Mesothelial cell of epicardium (in vitro differentiated cells): ENCODE results near the gene FOXB2. TPM values are rescaled to one million over a fixed set of nuclear protein-coding genes. Genes with fewer than 3 reads are reported as not detected.
A peak's percentile ranks its signal among the peaks of the same experiment; 100 is the strongest.

Experiments
- DNase-seq, 2 experiments: peaks; one replicate each; pipeline ENCODE4 v3.0.0; 2021; ENCODE audit warnings: low spot score in 2 of 2; ENCODE audit not compliant: unreplicated experiment in 2 of 2
- H3K27ac Mint-ChIP-seq: 2 replicates; pipeline ENCODE4 v1.8.0; 2021; ENCODE audit warnings: mixed read lengths
- H3K27me3 Mint-ChIP-seq: 2 replicates; pipeline ENCODE4 v1.8.0; 2021; ENCODE audit warnings: low read depth, mixed read lengths
- H3K36me3 Mint-ChIP-seq: 2 replicates; pipeline ENCODE4 v1.8.0; 2021; ENCODE audit warnings: mixed read lengths
- H3K4me1 Mint-ChIP-seq: 2 replicates; pipeline ENCODE4 v1.8.0; 2021; ENCODE audit warnings: mixed read lengths
- H3K4me3 Mint-ChIP-seq: 2 replicates; pipeline ENCODE4 v1.8.0; 2021; ENCODE audit warnings: mild to moderate bottlenecking, moderate library complexity, mixed read lengths
- H3K9me3 Mint-ChIP-seq: 2 replicates; pipeline ENCODE4 v1.8.0; 2021; ENCODE audit warnings: mixed read lengths
- total RNA-seq: library from RNA; stranded (reverse); gene quantifications from 3 replicates; pipeline ENCODE4 v1.2.1, GENCODE V29; 2021
- TF ChIP-seq, protein P1 (sequence below): fragments of 200-600 bp; sonication (generic); IDR thresholded peaks from one replicate; pipeline ENCODE4 v1.5.0; 2021; ENCODE audit warnings: antibody characterized with exemption; ENCODE audit not compliant: unreplicated experiment

Gene FOXB2
- total RNA-seq, 1 donor from 2014 or later, result not detected

DNA sequence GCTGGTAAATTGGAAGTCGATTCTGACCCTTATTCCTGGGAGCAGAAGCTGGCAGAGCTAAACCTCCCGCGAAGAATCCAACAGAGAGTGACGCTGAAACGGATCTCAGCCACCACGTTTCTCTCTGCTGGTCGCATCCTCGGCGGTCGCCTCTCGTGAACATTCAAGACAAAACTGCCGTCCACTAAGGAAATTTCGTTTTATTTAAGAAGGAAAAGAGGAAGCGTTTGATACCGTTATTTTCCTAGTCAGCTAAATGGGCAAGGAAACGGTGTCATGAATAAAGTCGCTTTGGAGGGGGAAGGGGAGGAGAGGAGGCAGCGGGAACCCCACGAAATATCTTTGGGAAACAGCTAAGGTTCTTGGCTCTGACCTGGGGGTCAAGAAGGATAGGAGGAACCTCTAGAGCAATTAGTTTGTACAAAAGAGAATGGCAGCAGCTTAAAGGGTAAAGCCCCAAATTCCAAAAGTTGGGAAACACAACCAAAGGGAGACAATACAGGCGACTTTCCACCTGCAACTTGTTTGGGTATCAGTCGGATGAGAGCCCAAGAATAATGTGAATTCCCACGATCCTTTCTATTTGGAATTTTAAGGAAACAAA lies 1.9 kb downstream of the FOXB2 start:
- Mint-ChIP-seq H3K27me3 (peaks cover 100% of the 10 kb centered on the region), H3K4me1 (peaks cover 23% of the 10 kb centered on the region), H3K9me3 (no peaks in the 10 kb centered on the region), H3K27ac (no peak overlapping the region), H3K36me3 (no peaks in the 10 kb centered on the region), H3K4me3 (no peak overlapping the region)
- TF ChIP-seq, protein P1, sequence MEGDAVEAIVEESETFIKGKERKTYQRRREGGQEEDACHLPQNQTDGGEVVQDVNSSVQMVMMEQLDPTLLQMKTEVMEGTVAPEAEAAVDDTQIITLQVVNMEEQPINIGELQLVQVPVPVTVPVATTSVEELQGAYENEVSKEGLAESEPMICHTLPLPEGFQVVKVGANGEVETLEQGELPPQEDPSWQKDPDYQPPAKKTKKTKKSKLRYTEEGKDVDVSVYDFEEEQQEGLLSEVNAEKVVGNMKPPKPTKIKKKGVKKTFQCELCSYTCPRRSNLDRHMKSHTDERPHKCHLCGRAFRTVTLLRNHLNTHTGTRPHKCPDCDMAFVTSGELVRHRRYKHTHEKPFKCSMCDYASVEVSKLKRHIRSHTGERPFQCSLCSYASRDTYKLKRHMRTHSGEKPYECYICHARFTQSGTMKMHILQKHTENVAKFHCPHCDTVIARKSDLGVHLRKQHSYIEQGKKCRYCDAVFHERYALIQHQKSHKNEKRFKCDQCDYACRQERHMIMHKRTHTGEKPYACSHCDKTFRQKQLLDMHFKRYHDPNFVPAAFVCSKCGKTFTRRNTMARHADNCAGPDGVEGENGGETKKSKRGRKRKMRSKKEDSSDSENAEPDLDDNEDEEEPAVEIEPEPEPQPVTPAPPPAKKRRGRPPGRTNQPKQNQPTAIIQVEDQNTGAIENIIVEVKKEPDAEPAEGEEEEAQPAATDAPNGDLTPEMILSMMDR, result no peak
- DNase-seq, result no peak

DNA sequence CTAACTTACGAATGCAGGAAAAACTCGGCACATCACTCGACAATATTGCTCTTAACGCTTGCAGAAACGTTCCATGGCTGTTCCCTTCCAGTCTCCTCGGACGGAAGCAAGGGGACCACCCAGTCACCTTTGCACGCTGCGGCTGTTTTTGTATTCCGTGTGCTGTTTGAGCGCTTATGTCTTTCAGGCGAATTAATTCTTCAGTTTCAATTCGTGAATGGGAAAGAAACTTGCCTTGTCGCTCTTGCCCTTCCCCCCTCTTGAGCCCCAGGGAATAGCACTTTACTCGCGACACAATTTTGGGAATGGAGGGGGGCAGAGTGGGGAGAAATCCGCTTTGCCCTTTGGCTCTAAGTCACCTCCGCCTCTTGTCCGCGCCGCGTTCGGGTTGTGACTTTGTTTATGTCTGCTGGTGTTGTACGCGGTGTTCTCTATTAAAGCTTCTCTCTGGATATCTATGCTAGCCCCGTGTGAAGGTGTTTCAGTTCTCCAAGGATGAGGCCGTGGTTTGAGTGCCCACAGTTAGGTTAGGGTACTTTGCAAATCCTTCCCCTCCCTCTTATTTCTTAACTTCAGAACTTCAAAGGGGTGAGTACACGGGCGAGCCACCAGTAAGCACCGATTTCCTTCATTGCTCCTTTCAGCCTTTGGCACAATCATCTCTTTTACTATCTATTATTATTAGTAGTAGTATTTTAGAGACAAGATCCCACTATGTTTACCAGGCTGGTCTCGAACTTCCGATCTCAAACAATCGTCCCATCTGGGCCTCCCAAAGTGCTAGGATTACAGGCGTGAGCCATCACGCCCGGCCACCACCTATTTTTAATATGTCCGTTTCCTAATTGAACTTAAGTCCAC lies 2.7 kb downstream of the FOXB2 start:
- Mint-ChIP-seq H3K27me3 (peaks cover 97% of the 10 kb centered on the region), H3K4me3 (no peak overlapping the region), H3K36me3 (no peaks in the 10 kb centered on the region), H3K9me3 (no peaks in the 10 kb centered on the region), H3K27ac (no peak overlapping the region), H3K4me1 (peaks cover 23% of the 10 kb centered on the region)
- no peak for DNase-seq
- TF ChIP-seq, protein P1, result no peak

- peaks cover 91% of the 10 kb centered on the region for H3K27me3 Mint-ChIP-seq
- no peak overlapping the region for H3K27ac Mint-ChIP-seq
- peak in 1 of 2 experiments; percentile 47 for DNase-seq
- H3K4me3 Mint-ChIP-seq, result no peak overlapping the region
- H3K4me1 Mint-ChIP-seq, result peaks cover 22% of the 10 kb centered on the region
- H3K36me3 Mint-ChIP-seq, result no peaks in the 10 kb centered on the region
- H3K9me3 Mint-ChIP-seq, result no peaks in the 10 kb centered on the region
- TF ChIP-seq, protein P1, result no peak
These were observed 3.5 kb downstream of the FOXB2 start for GRCh38 chr9:77022783-77023440.

DNA sequence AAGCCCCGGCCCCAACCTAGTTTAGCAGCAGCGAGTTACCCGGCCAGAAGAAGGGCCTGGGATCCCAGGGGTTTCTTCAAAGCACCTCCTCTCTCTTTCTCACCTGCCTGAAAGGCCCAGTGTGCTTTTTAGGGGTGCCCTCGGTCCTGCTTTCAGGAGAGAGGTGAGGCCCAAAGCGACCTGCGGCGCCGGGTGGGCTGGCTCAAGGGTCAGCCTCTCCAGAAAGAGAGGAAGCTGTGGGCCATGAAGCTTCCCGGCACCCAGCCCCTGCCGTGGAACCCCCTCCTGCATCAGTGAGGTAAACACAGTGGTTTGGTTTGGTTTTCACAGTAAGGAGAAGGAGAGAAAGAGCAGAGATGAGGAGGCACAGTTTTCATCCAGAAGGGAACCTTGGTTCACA lies 4.3 kb downstream of the FOXB2 start:
- H3K4me3 Mint-ChIP-seq, result no peak overlapping the region
- TF ChIP-seq, protein P1, result no peak
- no peaks in the 10 kb centered on the region for H3K9me3 Mint-ChIP-seq
- no peaks in the 10 kb centered on the region for H3K36me3 Mint-ChIP-seq
- H3K27ac Mint-ChIP-seq, result no peak overlapping the region
- peaks cover 91% of the 10 kb centered on the region for H3K27me3 Mint-ChIP-seq
- DNase-seq, result no peak
- H3K4me1 Mint-ChIP-seq, result peaks cover 17% of the 10 kb centered on the region

- Mint-ChIP-seq H3K4me1 (peaks cover 7% of the 10 kb centered on the region), H3K27me3 (peaks cover 85% of the 10 kb centered on the region), H3K4me3 (no peak overlapping the region), H3K9me3 (no peaks in the 10 kb centered on the region), H3K36me3 (no peaks in the 10 kb centered on the region), H3K27ac (no peak overlapping the region)
- TF ChIP-seq, protein P1, result no peak
- no peak for DNase-seq
These were observed 5.5 kb downstream of the FOXB2 start for GRCh38 chr9:77024776-77025545.
